OCI-LY1 (cell line): Measurements from ENCODE around the gene GALNT2.

ENCODE experiments used
- H2AFZ ChIP-seq: fragments of 200-600 bp; sonication (generic), shearing (Covaris generic); 2 replicates; pipeline ENCODE4 v1.6.0; 2014; ENCODE audit warnings: antibody characterized with exemption, mild to moderate bottlenecking, low read length
- H3F3A ChIP-seq: fragments of 200-600 bp; sonication (generic), shearing (Covaris generic); 2 replicates; pipeline ENCODE4 v1.6.0; 2014; ENCODE audit warnings: mild to moderate bottlenecking, antibody characterized with exemption, low read length, moderate library complexity; ENCODE audit not compliant: insufficient read depth
- H3K27ac ChIP-seq: fragments of 200-600 bp; sonication (generic); 2 replicates; pipeline ENCODE4 v1.5.1; 2014; ENCODE audit warnings: low read length, mixed run types, mild to moderate bottlenecking, low read depth; ENCODE audit not compliant: poor library complexity, severe bottlenecking
- H3K27me3 ChIP-seq: fragments of 200-600 bp; sonication (generic); 2 replicates; pipeline ENCODE4 v1.6.0; 2014; ENCODE audit warnings: antibody characterized with exemption, mild to moderate bottlenecking, low read length, moderate library complexity; ENCODE audit not compliant: insufficient read depth
- H3K36me3 ChIP-seq: fragments of 200-600 bp; sonication (generic); 2 replicates; pipeline ENCODE4 v1.6.1; 2014; ENCODE audit warnings: mild to moderate bottlenecking, antibody characterized with exemption, low read length, moderate library complexity, mixed read lengths; ENCODE audit not compliant: insufficient read depth
- H3K4me1 ChIP-seq: fragments of 200-600 bp; sonication (generic); 2 replicates; pipeline ENCODE4 v1.5.1; 2014; ENCODE audit warnings: mild to moderate bottlenecking, low read length, moderate library complexity; ENCODE audit not compliant: insufficient read depth, severe bottlenecking
- H3K4me2 ChIP-seq: fragments of 200-600 bp; sonication (generic), shearing (Covaris generic); 2 replicates; pipeline ENCODE4 v1.6.1; 2014; ENCODE audit warnings: low read length
- H3K4me3 ChIP-seq: fragments of 200-600 bp; sonication (generic); 2 replicates; pipeline ENCODE4 v1.5.1; 2014; ENCODE audit warnings: low read length, low read depth, mild to moderate bottlenecking, mixed read lengths; ENCODE audit not compliant: poor library complexity, severe bottlenecking
- H3K79me2 ChIP-seq: fragments of 200-600 bp; shearing (Covaris generic); 2 replicates; pipeline ENCODE4 v1.6.1; 2016; ENCODE audit warnings: mixed run types, low read length, mixed read lengths; ENCODE audit not compliant: insufficient read depth
- H3K9ac ChIP-seq: fragments of 200-600 bp; sonication (generic), shearing (Covaris generic); 2 replicates; pipeline ENCODE4 v1.6.1; 2014; ENCODE audit warnings: mild to moderate bottlenecking, low read length, mixed read lengths
- H3K9me2 ChIP-seq: fragments of 200-600 bp; sonication (generic), shearing (Covaris generic); 2 replicates; pipeline ENCODE4 v1.6.1; 2014; ENCODE audit warnings: low read depth, mild to moderate bottlenecking, low read length, mixed read lengths
- H3K9me3 ChIP-seq: fragments of 200-600 bp; shearing (Covaris generic); 2 replicates; pipeline ENCODE4 v1.6.1; 2014; ENCODE audit warnings: low read length, mixed read lengths
- H4K20me1 ChIP-seq: fragments of 200-600 bp; sonication (generic), shearing (Covaris generic); 2 replicates; pipeline ENCODE4 v1.6.0; 2016; ENCODE audit warnings: mild to moderate bottlenecking, low read length; ENCODE audit not compliant: insufficient read depth
- CTCF ChIP-seq: fragments of 200-600 bp; sonication (generic), shearing (Covaris generic); IDR thresholded peaks from 2 replicates; pipeline ENCODE4 v1.5.1; 2017; ENCODE audit warnings: mild to moderate bottlenecking, antibody characterized with exemption, low read length, moderate library complexity, mixed read lengths
- EZH2 ChIP-seq: fragments of 200-600 bp; sonication (generic), shearing (Covaris generic); IDR thresholded peaks from 2 replicates; pipeline ENCODE4 v1.8.0; 2017; ENCODE audit warnings: borderline replicate concordance, mixed run types, mild to moderate bottlenecking, antibody characterized with exemption, low read length, moderate library complexity, mixed read lengths

The GALNT2 gene

GRCh38 chr1:230291731-230292620 lies 224.9 kb downstream of the GALNT2 start:
- H3F3A ChIP-seq: no peaks in the 10 kb centered on the region
- H3K27me3 ChIP-seq: no peaks in the 10 kb centered on the region
- peak overlapping the region; percentile 21; the same call in 1 of the 2 replicates for H3K9ac ChIP-seq
- no peaks in the 10 kb centered on the region for H3K79me2 ChIP-seq
- H4K20me1 ChIP-seq: no peaks in the 10 kb centered on the region
- H3K9me2 ChIP-seq: no peaks in the 10 kb centered on the region
- H3K4me2 ChIP-seq: peak overlapping the region; percentile 46; the same call in 1 of the 2 replicates
- no peaks in the 10 kb centered on the region for H3K9me3 ChIP-seq
- no peak overlapping the region for H2AFZ ChIP-seq
- H3K4me1 ChIP-seq: peaks cover 69% of the 10 kb centered on the region
- peak overlapping the region; percentile 13 for H3K4me3 ChIP-seq
- H3K27ac ChIP-seq: peak overlapping the region; percentile 54
- H3K36me3 ChIP-seq: no peaks in the 10 kb centered on the region
- no peak for TF ChIP-seq CTCF
- TF ChIP-seq EZH2: no peak

- peak overlapping the region; percentile 21; the same call in 1 of the 2 replicates for H3K9ac ChIP-seq
- no peaks in the 10 kb centered on the region for H3K27me3 ChIP-seq
- no peaks in the 10 kb centered on the region for H3K36me3 ChIP-seq
- H3K4me3 ChIP-seq: no peak overlapping the region
- TF ChIP-seq EZH2: no peak
- peak; percentile 30; the same call in 1 of the 2 replicates for TF ChIP-seq CTCF
- peaks cover 60% of the 10 kb centered on the region for H3K4me1 ChIP-seq
- H3K27ac ChIP-seq: peak overlapping the region; percentile 54
- peak overlapping the region; percentile 46; the same call in 1 of the 2 replicates for H3K4me2 ChIP-seq
- H3K9me2 ChIP-seq: no peaks in the 10 kb centered on the region
- H3K9me3 ChIP-seq: no peaks in the 10 kb centered on the region
- H4K20me1 ChIP-seq: no peaks in the 10 kb centered on the region
- no peak overlapping the region for H2AFZ ChIP-seq
- H3F3A ChIP-seq: no peaks in the 10 kb centered on the region
- no peaks in the 10 kb centered on the region for H3K79me2 ChIP-seq
Observed at GRCh38 chr1:230292689-230293389, 225.8 kb downstream of the GALNT2 start.

DNA sequence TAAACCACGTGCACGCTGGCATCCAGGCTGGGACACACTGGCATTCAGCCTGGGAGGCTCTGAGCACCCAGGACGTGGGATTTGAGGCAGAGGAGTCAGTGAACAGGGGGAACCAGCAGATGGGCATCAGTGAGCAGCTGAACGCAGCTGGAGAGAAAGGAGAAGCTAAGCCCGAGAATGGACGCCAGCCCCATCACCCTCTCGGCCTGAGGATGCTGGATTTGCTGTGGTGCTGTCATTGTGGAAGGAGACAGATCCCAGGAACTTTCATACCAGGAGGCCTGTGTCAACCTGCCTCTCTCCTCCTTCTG lies 226.3 kb downstream of the GALNT2 start:
- no peaks in the 10 kb centered on the region for H3K36me3 ChIP-seq
- H3K27me3 ChIP-seq: no peaks in the 10 kb centered on the region
- H3K9me3 ChIP-seq: no peaks in the 10 kb centered on the region
- H3K9me2 ChIP-seq: no peaks in the 10 kb centered on the region
- peak overlapping the region; percentile 46; the same call in 1 of the 2 replicates for H3K4me2 ChIP-seq
- H3K27ac ChIP-seq: peak overlapping the region; percentile 54
- H3K4me1 ChIP-seq: peaks cover 56% of the 10 kb centered on the region
- TF ChIP-seq CTCF (no peak), EZH2 (no peak)
- no peaks in the 10 kb centered on the region for H4K20me1 ChIP-seq
- no peak overlapping the region for H2AFZ ChIP-seq
- no peaks in the 10 kb centered on the region for H3K79me2 ChIP-seq
- H3F3A ChIP-seq: no peaks in the 10 kb centered on the region
- H3K9ac ChIP-seq: peak overlapping the region; percentile 21; the same call in 1 of the 2 replicates
- H3K4me3 ChIP-seq: no peak overlapping the region
